Tibial nerve (tissue), 4 donors: Measurements from ENCODE around the gene MSI2. TPM values are rescaled to one million over a fixed set of nuclear protein-coding genes. Genes with fewer than 3 reads are reported as not detected.

Experiments used
- DNase-seq, 2 donors: peaks; one replicate each; pipeline ENCODE4 v3.0.0-alpha.2; 2019; ENCODE audit warnings: low spot score in 2 of 2
- H3K27ac ChIP-seq, 4 donors: fragments of 200-600 bp; sonication (generic) in 3 of 4; one replicate each; pipeline ENCODE4 v1.5.1; 2017 to 2019; ENCODE audit warnings: mild to moderate bottlenecking in 1 of 4
- H3K27me3 ChIP-seq, 2 donors: fragments of 200-600 bp; sonication (generic) in 1 of 2; one replicate each; pipeline versions ENCODE4 v1.5.1 to v1.6.0; 2017 to 2019
- H3K36me3 ChIP-seq, 3 donors: fragments of 200-600 bp; sonication (generic); one replicate each; pipeline ENCODE4 v1.5.1; 2018 to 2019
- H3K4me1 ChIP-seq, 4 donors: fragments of 200-600 bp; sonication (generic) in 3 of 4; one replicate each; pipeline ENCODE4 v1.5.1; 2017 to 2019
- H3K4me3 ChIP-seq, 4 donors: fragments of 200-600 bp; sonication (generic) in 3 of 4; one replicate each; pipeline ENCODE4 v1.5.1; 2017 to 2019; ENCODE audit warnings: mild to moderate bottlenecking in 1 of 4, moderate library complexity in 1 of 4
- H3K9me3 ChIP-seq, 4 donors: fragments of 200-600 bp; sonication (generic) in 3 of 4; one replicate each; pipeline ENCODE4 v1.5.1; 2017 to 2019
- EP300 ChIP-seq, 2 donors: sonication (generic); formaldehyde crosslinking; IDR thresholded peaks; one replicate each; pipeline ENCODE4 v1.6.1; 2017; ENCODE audit warnings: antibody characterized with exemption in 2 of 2, mild to moderate bottlenecking in 1 of 2
- POLR2A ChIP-seq, 2 donors: fragments of 450-650 bp; IDR thresholded peaks; one replicate each; pipeline ENCODE4 v1.6.1; 2017; ENCODE audit warnings: antibody characterized with exemption in 2 of 2, mild to moderate bottlenecking in 2 of 2, moderate library complexity in 2 of 2
- WGBS, 2 donors: methylation state at CpG; one replicate each; pipeline ENCODE4 v1.1.5; 2018; 5-methylcytosine and 5-hydroxymethylcytosine counted together
- total RNA-seq, 4 donors: library from RNA; depleted of rRNA; stranded (reverse); fragments of >200 nt; gene quantifications; one replicate each; pipeline ENCODE4 v1.1.0, GENCODE V29; 2016
- TF ChIP-seq, protein P1 (sequence below), 5 experiments: fragments of 200-600 bp in 3 of 5; fragments of 450-650 bp in 2 of 5; sonication (generic) in 3 of 5; IDR thresholded peaks; one replicate each; pipeline ENCODE4 v1.5.1; 2016 to 2019; ENCODE audit warnings: antibody characterized with exemption in 5 of 5, mild to moderate bottlenecking in 3 of 5, moderate library complexity in 2 of 5

Gene MSI2
- total RNA-seq, 4 donors from 2014 or later = 11.5 to 18.3 (median 14.2) TPM

DNA sequence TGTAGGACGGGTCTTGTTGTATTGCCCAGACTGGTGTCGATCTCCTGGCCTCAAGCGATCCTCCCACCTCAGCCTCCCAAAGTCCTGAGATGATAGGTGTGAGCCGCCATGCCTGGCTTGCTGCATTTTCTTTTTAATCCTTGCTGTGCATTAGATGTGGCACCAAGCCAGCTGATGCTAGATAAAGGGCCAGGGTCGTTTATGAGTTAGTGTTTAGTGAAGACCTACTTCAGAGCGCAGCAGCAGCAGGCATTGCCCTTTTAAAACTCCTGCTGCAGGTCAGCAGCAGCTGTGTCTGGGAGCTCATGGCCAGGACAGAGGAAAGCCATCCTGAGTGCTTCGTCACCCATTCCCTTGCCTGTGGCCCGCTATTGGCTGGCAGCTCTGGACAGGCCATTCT, 251.5 kb downstream of the MSI2 start:
- H3K36me3 ChIP-seq = no peaks in the 10 kb centered on the region
- no peak overlapping the region for H3K27ac ChIP-seq
- H3K27me3 ChIP-seq = no peaks in the 10 kb centered on the region
- no peak for TF ChIP-seq POLR2A (IDR thresholded peaks at IDR 0.05)
- TF ChIP-seq, protein P1, sequence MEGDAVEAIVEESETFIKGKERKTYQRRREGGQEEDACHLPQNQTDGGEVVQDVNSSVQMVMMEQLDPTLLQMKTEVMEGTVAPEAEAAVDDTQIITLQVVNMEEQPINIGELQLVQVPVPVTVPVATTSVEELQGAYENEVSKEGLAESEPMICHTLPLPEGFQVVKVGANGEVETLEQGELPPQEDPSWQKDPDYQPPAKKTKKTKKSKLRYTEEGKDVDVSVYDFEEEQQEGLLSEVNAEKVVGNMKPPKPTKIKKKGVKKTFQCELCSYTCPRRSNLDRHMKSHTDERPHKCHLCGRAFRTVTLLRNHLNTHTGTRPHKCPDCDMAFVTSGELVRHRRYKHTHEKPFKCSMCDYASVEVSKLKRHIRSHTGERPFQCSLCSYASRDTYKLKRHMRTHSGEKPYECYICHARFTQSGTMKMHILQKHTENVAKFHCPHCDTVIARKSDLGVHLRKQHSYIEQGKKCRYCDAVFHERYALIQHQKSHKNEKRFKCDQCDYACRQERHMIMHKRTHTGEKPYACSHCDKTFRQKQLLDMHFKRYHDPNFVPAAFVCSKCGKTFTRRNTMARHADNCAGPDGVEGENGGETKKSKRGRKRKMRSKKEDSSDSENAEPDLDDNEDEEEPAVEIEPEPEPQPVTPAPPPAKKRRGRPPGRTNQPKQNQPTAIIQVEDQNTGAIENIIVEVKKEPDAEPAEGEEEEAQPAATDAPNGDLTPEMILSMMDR (IDR thresholded peaks at IDR 0.05) = no peak
- no peak for TF ChIP-seq EP300 (IDR thresholded peaks at IDR 0.05)
- H3K9me3 ChIP-seq = no peaks in the 10 kb centered on the region
- peaks cover 0 to 28% (median 9%) of the 10 kb centered on the region in 4 donors for H3K4me1 ChIP-seq
- WGBS, 2 donors = 66 to 73% methylated on average over 8 of the region's 8 CpGs
- no peak overlapping the region for H3K4me3 ChIP-seq
- DNase-seq = no peak

GRCh38 chr17:57508671-57509070, 252.3 kb downstream of the MSI2 start:
- H3K27ac ChIP-seq = no peak overlapping the region
- H3K4me3 ChIP-seq = no peak overlapping the region
- 93% methylated on average over 10 of the region's 10 CpGs for WGBS, 2 donors

DNA sequence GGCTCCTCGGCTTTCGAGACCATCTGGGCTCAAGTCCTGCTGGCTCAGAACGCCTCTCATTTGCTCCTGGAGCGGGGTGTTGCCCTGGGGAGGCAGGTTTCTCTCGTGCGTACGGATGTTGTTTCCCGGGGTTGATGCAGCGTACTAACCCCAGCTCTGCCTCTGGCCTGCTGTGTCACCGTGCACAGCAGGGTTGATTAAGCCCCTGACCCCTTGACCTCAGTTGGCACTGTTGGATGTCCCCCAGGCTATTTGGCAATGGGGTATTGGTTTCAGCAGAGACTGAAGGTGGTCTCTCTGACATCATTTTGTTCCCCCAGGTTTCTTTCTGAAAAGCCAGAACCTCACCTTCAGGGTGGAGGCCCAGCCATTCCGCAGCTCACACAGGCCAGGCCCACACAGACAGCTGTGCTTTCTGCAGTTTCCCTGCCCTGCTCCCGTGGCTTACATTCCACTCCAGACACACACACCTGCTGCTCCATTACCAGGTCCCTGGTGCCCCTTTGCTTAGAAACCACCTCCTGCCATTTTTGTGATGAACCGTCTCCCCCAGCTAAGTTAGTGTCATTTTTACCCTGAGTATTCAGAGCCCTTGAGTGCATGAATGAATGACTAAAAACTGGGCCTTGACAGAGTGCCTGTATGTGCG, 255.3 kb downstream of the MSI2 start:
- TF ChIP-seq, protein P1 (IDR thresholded peaks at IDR 0.05) = no peak
- TF ChIP-seq EP300 (IDR thresholded peaks at IDR 0.05) (no peak), POLR2A (IDR thresholded peaks at IDR 0.05) (no peak)
- Histone ChIP-seq H3K9me3 (no peaks in the 10 kb centered on the region), H3K27me3 (no peaks in the 10 kb centered on the region), H3K4me1 (peaks cover 0 to 20% (median 9%) of the 10 kb centered on the region in 4 donors), H3K4me3 (no peak overlapping the region), H3K36me3 (no peaks in the 10 kb centered on the region), H3K27ac (no peak overlapping the region)
- no peak for DNase-seq
- 94% methylated on average over 14 of the region's 14 CpGs for WGBS, 2 donors

More at GRCh38 chr17:57508671-57509070, 252.3 kb downstream of the MSI2 start:
- TF ChIP-seq, protein P1 (IDR thresholded peaks at IDR 0.05) = no peak
- TF ChIP-seq POLR2A (IDR thresholded peaks at IDR 0.05) (no peak), EP300 (IDR thresholded peaks at IDR 0.05) (no peak)
- Histone ChIP-seq H3K4me1 (peaks cover 0 to 28% (median 9%) of the 10 kb centered on the region in 4 donors), H3K9me3 (no peaks in the 10 kb centered on the region), H3K36me3 (no peaks in the 10 kb centered on the region), H3K27me3 (no peaks in the 10 kb centered on the region)
- no peak for DNase-seq

GRCh38 chr17:57512258-57512657, 255.9 kb downstream of the MSI2 start:
- no peak for TF ChIP-seq EP300 (IDR thresholded peaks at IDR 0.05)
- H3K4me1 ChIP-seq = peaks cover 0 to 16% (median 7%) of the 10 kb centered on the region in 4 donors
- H3K9me3 ChIP-seq = no peaks in the 10 kb centered on the region
- no peaks in the 10 kb centered on the region for H3K36me3 ChIP-seq
- no peak overlapping the region for H3K4me3 ChIP-seq
- H3K27me3 ChIP-seq = no peaks in the 10 kb centered on the region
- H3K27ac ChIP-seq = no peak overlapping the region
- WGBS, 2 donors = 87 to 97% methylated on average over 3 of the region's 3 CpGs
- DNase-seq = no peak

DNA sequence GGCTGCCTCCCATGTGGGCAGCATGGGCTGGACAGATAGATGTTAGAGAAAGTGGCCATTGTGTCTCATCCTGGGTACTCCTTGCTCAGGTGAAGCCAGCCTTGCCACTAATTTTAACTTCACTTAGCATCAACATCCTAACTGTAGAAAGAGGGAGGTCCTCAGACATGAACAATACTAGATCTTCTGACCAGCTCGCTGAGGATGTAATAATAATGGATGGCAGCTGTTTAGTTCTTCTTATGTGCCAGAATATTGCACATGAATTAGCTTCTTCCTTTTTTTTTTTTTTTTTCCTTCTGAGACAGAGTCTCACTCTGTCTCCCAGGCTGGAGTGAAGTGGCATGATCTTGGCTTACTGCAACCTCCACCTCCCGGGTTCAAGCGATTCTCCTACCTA, 256.4 kb downstream of the MSI2 start:
- Histone ChIP-seq H3K9me3 (no peaks in the 10 kb centered on the region), H3K4me3 (no peak overlapping the region), H3K27me3 (no peaks in the 10 kb centered on the region), H3K4me1 (peaks cover 0 to 12% (median 2%) of the 10 kb centered on the region in 4 donors), H3K36me3 (no peaks in the 10 kb centered on the region), H3K27ac (no peak overlapping the region)
- TF ChIP-seq POLR2A (IDR thresholded peaks at IDR 0.05) (no peak), EP300 (IDR thresholded peaks at IDR 0.05) (no peak)
- TF ChIP-seq, protein P1 (IDR thresholded peaks at IDR 0.05) = no peak
- 99 to 100% methylated on average over 3 of the region's 3 CpGs for WGBS, 2 donors
- no peak for DNase-seq
